K562 (cell line): ENCODE measurements around the gene SRI. TPM values are rescaled to one million over a fixed set of nuclear protein-coding genes. Genes with fewer than 3 reads are reported as not detected.
A peak's percentile ranks its signal among the peaks of the same experiment; 100 is the strongest.

Experiments used
- ATF2 ChIP-seq: sonication (generic); formaldehyde crosslinking; IDR thresholded peaks from 2 replicates; pipeline ENCODE4 v1.8.1; 2022; ENCODE audit warnings: missing genetic modification reagents
- CEBPG ChIP-seq, 3 experiments: fragments of 200-800 bp in 1 of 3; sonication (Bioruptor generic) in 1 of 3; sonication (generic) in 1 of 3; formaldehyde crosslinking in 1 of 3; IDR thresholded peaks in 2 of 3; conservative IDR thresholded peaks in 1 of 3; 2 replicates each; pipeline versions ENCODE4 v1.6.1 to v1.8.0; 2016 to 2022; ENCODE audit warnings: missing compliant biosample characterization in 2 of 3, missing genetic modification characterization in 2 of 3, mild to moderate bottlenecking in 1 of 3, missing genetic modification reagents in 1 of 3
- CREM ChIP-seq: IDR thresholded peaks from 2 replicates; pipeline ENCODE4 v1.6.1; 2014; ENCODE audit warnings: antibody characterized with exemption, low read depth
- DPF2 ChIP-seq: fragments of 450-650 bp; IDR thresholded peaks from 2 replicates; pipeline ENCODE4 v1.6.1; 2016
- ERF ChIP-seq: fragments of 450-650 bp; formaldehyde crosslinking; IDR thresholded peaks from 2 replicates; pipeline ENCODE4 v1.4.0; 2020; ENCODE audit warnings: mild to moderate bottlenecking, mixed read lengths
- HNRNPL ChIP-seq: fragments of 200-400 bp; formaldehyde crosslinking; IDR thresholded peaks from 2 replicates; pipeline ENCODE4 v1.6.1; 2017; ENCODE audit warnings: low read depth, mild to moderate bottlenecking, low read length
- HOMEZ ChIP-seq: fragments of 250-450 bp; sonication (Bioruptor Pico); IDR thresholded peaks from 2 replicates; pipeline ENCODE4 v1.4.0; 2020; ENCODE audit warnings: mild to moderate bottlenecking, moderate library complexity
- MAFF ChIP-seq: IDR thresholded peaks from 2 replicates; pipeline ENCODE4 v1.6.1; 2012; ENCODE audit warnings: low read length, improper control_type of control experiment
- MYNN ChIP-seq, 2 experiments: sonication (generic); formaldehyde crosslinking in 1 of 2; IDR thresholded peaks; 2 replicates each; pipeline versions ENCODE4 v1.5.0 to v1.6.1; 2016 to 2020; ENCODE audit warnings: antibody characterized with exemption in 1 of 2, missing genetic modification reagents in 1 of 2
- NONO ChIP-seq, 2 experiments: fragments of 200-400 bp in 1 of 2; fragments of 450-650 bp in 1 of 2; formaldehyde crosslinking in 1 of 2; IDR thresholded peaks; 2 replicates each; pipeline ENCODE4 v1.6.1; 2017; ENCODE audit warnings: low read depth in 2 of 2, mild to moderate bottlenecking in 2 of 2, moderate library complexity in 2 of 2, low read length in 1 of 2
- POLR2AphosphoS5 ChIP-seq: IDR thresholded peaks from 2 replicates; pipeline ENCODE4 v1.6.1; 2011; ENCODE audit warnings: mild to moderate bottlenecking, low read depth, low read length, moderate library complexity; ENCODE audit not compliant: control insufficient read depth, insufficient read depth
- POLR2G ChIP-seq: fragments of 200-400 bp; formaldehyde crosslinking; IDR thresholded peaks from 2 replicates; pipeline ENCODE4 v1.6.1; 2017; ENCODE audit warnings: low read depth, mild to moderate bottlenecking, antibody characterized with exemption, low read length, moderate library complexity
- PRDM10 ChIP-seq: fragments of 450-650 bp; IDR thresholded peaks from 2 replicates; pipeline ENCODE4 v1.6.1; 2018; ENCODE audit not compliant: partially characterized antibody
- SP1 ChIP-seq: sonication (generic); formaldehyde crosslinking; IDR thresholded peaks from 2 replicates; pipeline ENCODE4 v1.8.1; 2022; ENCODE audit warnings: mild to moderate bottlenecking, missing genetic modification reagents
- ZNF282 ChIP-seq: sonication (generic); formaldehyde crosslinking; IDR thresholded peaks from 2 replicates; pipeline ENCODE4 v1.8.1; 2023; ENCODE audit warnings: missing genetic modification reagents
- ZNF655 ChIP-seq: fragments of 250-450 bp; sonication (Bioruptor Pico); IDR thresholded peaks from 2 replicates; pipeline ENCODE4 v1.5.0; 2021
- polyA plus RNA-seq, 8 experiments: library from polyadenylated mRNA; depleted of rRNA in 4 of 8; stranded (reverse) in 5 of 8; unstranded in 3 of 8; fragments of >200 nt; fragmentation: Nextera tagmentation in 2 of 8; fragmentation: Illumina TruSeq in 1 of 8; extraction: Ambion mirVana in 2 of 8; extraction: Trizol in 1 of 8; gene quantifications; 2 replicates each; pipeline versions ENCODE4 v1.2.1 to v1.2.3, GENCODE V29; 2011 to 2014; ENCODE audit warnings: inconsistent platforms in 1 of 8, missing spikeins in 1 of 8
- total RNA-seq, 7 experiments: library from RNA; depleted of rRNA in 6 of 7; stranded (reverse); fragments of >200 nt in 6 of 7; fragmentation: Illumina TruSeq in 2 of 7; extraction: Trizol in 2 of 7; gene quantifications; 2 replicates each; pipeline versions ENCODE4 v1.2.1 to v1.2.3, GENCODE V29; 2011 to 2021; ENCODE audit warnings: low replicate concordance in 1 of 7

The SRI gene
- total and polyA plus RNA-seq, 9 of the 15 experiments (the other 6 are each of a cell fraction or from before 2014, with no cell fraction given), result 56.4 to 158 (median 119) TPM

- TF ChIP-seq HOMEZ (CRISPR knock-in tag), result no peak
- TF ChIP-seq PRDM10, result peak; percentile 100
- no peak for TF ChIP-seq CEBPG (CRISPR knock-in tag; IDR thresholded peaks at IDR 0.05)
- TF ChIP-seq CEBPG (tag; conservative IDR thresholded peaks at IDR 0.05 in 1 of 2, IDR thresholded peaks at IDR 0.05 in 1 of 2), result no peak
- no peak for TF ChIP-seq ZNF655 (CRISPR knock-in tag)
- peak; percentile 25; the same call in 1 of the 2 replicates for TF ChIP-seq MAFF
- peak; percentile 22; the same call in 1 of the 2 replicates for TF ChIP-seq DPF2
- TF ChIP-seq ATF2 (CRISPR knock-in tag), result no peak
- TF ChIP-seq POLR2AphosphoS5, result peak; percentile 64; the same call in 1 of the 2 replicates
- TF ChIP-seq MYNN (IDR thresholded peaks at IDR 0.05), result peak; percentile 18; the same call in 1 of the 2 replicates
- no peak for TF ChIP-seq MYNN (CRISPR knock-in tag; IDR thresholded peaks at IDR 0.05)
- TF ChIP-seq POLR2G, result peak; percentile 90
- no peak for TF ChIP-seq ZNF282 (CRISPR knock-in tag)
- TF ChIP-seq HNRNPL, result peak; percentile 98
- TF ChIP-seq NONO (IDR thresholded peaks at IDR 0.05; ENCODE audit: low read depth in 2 of 2, low read length in 1 of 2), result peak; percentile 52 to 100; a peak in 3 of 4 replicates
- TF ChIP-seq SP1 (CRISPR knock-in tag), result peak; percentile 35; the same call in 1 of the 2 replicates
- TF ChIP-seq CREM, result peak; percentile 71
- 0 out of 2 replicates have a peak, but pooled peaks have one; percentile 40 for TF ChIP-seq ERF (CRISPR knock-in tag)
Observed at GRCh38 chr7:88219781-88220747, at the start of gene SRI (continued).
